Mesothelial cell of epicardium (in vitro differentiated cells): Measurements from ENCODE around the gene ACOXL. TPM values are rescaled to one million over a fixed set of nuclear protein-coding genes. Genes with fewer than 3 reads are reported as not detected.

Experiments used
- DNase-seq, 2 experiments: peaks; one replicate each; pipeline ENCODE4 v3.0.0; 2021; ENCODE audit warnings: low spot score in 2 of 2; ENCODE audit not compliant: unreplicated experiment in 2 of 2
- H3K27ac Mint-ChIP-seq: 2 replicates; pipeline ENCODE4 v1.8.0; 2021; ENCODE audit warnings: mixed read lengths
- H3K27me3 Mint-ChIP-seq: 2 replicates; pipeline ENCODE4 v1.8.0; 2021; ENCODE audit warnings: low read depth, mixed read lengths
- H3K36me3 Mint-ChIP-seq: 2 replicates; pipeline ENCODE4 v1.8.0; 2021; ENCODE audit warnings: mixed read lengths
- H3K4me1 Mint-ChIP-seq: 2 replicates; pipeline ENCODE4 v1.8.0; 2021; ENCODE audit warnings: mixed read lengths
- H3K4me3 Mint-ChIP-seq: 2 replicates; pipeline ENCODE4 v1.8.0; 2021; ENCODE audit warnings: mild to moderate bottlenecking, moderate library complexity, mixed read lengths
- H3K9me3 Mint-ChIP-seq: 2 replicates; pipeline ENCODE4 v1.8.0; 2021; ENCODE audit warnings: mixed read lengths
- total RNA-seq: library from RNA; stranded (reverse); gene quantifications from 3 replicates; pipeline ENCODE4 v1.2.1, GENCODE V29; 2021
- TF ChIP-seq, protein P1 (sequence below): fragments of 200-600 bp; sonication (generic); IDR thresholded peaks from one replicate; pipeline ENCODE4 v1.5.0; 2021; ENCODE audit warnings: antibody characterized with exemption; ENCODE audit not compliant: unreplicated experiment

The ACOXL gene
- total RNA-seq, 1 donor from 2014 or later, result 0.20 TPM

GRCh38 chr2:110955045-110955444 lies 222.7 kb downstream of the ACOXL start:
- TF ChIP-seq, protein P1, sequence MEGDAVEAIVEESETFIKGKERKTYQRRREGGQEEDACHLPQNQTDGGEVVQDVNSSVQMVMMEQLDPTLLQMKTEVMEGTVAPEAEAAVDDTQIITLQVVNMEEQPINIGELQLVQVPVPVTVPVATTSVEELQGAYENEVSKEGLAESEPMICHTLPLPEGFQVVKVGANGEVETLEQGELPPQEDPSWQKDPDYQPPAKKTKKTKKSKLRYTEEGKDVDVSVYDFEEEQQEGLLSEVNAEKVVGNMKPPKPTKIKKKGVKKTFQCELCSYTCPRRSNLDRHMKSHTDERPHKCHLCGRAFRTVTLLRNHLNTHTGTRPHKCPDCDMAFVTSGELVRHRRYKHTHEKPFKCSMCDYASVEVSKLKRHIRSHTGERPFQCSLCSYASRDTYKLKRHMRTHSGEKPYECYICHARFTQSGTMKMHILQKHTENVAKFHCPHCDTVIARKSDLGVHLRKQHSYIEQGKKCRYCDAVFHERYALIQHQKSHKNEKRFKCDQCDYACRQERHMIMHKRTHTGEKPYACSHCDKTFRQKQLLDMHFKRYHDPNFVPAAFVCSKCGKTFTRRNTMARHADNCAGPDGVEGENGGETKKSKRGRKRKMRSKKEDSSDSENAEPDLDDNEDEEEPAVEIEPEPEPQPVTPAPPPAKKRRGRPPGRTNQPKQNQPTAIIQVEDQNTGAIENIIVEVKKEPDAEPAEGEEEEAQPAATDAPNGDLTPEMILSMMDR, result no peak
- Mint-ChIP-seq H3K4me1 (peaks cover 23% of the 10 kb centered on the region), H3K27me3 (peaks cover 14% of the 10 kb centered on the region), H3K27ac (no peak overlapping the region), H3K4me3 (no peak overlapping the region), H3K36me3 (no peaks in the 10 kb centered on the region), H3K9me3 (no peaks in the 10 kb centered on the region)
- no peak for DNase-seq

GRCh38 chr2:110955556-110955955 lies 223.2 kb downstream of the ACOXL start:
- H3K27ac Mint-ChIP-seq, result no peak overlapping the region
- H3K4me1 Mint-ChIP-seq, result peaks cover 18% of the 10 kb centered on the region
- no peak for DNase-seq
- no peak overlapping the region for H3K4me3 Mint-ChIP-seq
- H3K9me3 Mint-ChIP-seq, result no peaks in the 10 kb centered on the region
- no peaks in the 10 kb centered on the region for H3K36me3 Mint-ChIP-seq
- peaks cover 9% of the 10 kb centered on the region for H3K27me3 Mint-ChIP-seq
- TF ChIP-seq, protein P1, result no peak

DNA sequence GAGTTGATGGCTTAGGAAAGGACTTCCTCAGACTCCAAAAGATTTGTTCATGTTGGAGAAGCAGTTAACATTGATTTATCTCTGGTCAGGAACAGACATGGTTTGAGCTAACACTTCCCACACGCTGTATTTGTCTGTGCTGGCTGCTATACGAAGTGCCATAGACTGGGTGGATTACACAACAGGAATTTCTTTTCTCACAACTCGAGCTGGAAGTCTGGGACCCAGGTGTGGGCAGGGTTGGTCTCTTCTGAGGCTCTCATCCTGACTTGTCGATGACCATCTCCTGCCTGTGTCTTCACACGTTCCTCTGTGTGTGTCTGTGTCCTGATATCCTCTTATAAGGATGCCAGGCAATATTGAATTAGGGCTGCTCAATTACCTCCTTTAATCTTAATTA lies 224.9 kb downstream of the ACOXL start:
- DNase-seq, result no peak
- no peak overlapping the region for H3K27ac Mint-ChIP-seq
- H3K4me1 Mint-ChIP-seq, result peaks cover 17% of the 10 kb centered on the region
- TF ChIP-seq, protein P1, result no peak
- no peaks in the 10 kb centered on the region for H3K36me3 Mint-ChIP-seq
- H3K27me3 Mint-ChIP-seq, result peaks cover 4% of the 10 kb centered on the region
- H3K9me3 Mint-ChIP-seq, result no peaks in the 10 kb centered on the region
- no peak overlapping the region for H3K4me3 Mint-ChIP-seq

DNA sequence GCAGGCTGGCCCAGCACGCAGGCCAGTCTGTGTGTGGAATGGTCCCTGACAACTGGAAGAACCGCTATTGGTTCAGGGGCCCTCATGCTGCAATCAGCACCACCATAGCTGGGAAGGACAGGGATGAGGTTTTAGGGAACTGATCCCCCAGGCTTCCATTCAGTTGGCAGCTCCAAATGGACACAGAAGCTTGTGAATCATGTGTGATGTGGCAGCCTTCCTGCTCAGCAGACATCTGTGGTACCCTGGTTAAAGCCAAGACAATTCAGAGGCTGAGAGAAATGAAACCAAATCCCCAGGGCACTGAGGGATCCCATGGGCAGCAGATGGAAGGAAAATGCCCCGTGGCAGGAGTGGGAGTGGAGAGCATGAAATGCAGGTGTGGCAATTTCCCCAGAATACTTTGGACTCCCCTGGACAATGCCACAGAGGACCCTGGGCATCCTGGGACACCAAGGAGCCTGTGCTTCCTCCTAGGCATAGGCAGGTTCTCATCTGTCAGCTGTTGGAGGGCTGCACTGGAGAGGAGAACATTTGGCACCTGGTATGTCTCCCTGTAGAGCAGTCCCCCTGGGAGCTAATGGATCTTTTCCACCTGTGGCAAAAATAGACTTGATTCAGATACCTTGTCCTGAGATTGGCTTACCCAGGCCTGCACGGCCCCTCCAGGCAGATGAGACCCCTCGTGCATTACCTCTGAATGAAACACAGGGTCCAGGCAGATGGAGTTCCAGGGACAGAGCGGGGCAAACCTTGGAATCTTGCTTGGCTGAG lies 226.2 kb downstream of the ACOXL start:
- H3K4me1 Mint-ChIP-seq, result peaks cover 25% of the 10 kb centered on the region
- peaks cover 4% of the 10 kb centered on the region for H3K27me3 Mint-ChIP-seq
- no peak overlapping the region for H3K4me3 Mint-ChIP-seq
- no peak for DNase-seq
- TF ChIP-seq, protein P1, result no peak
- H3K9me3 Mint-ChIP-seq, result no peaks in the 10 kb centered on the region
- H3K27ac Mint-ChIP-seq, result no peak overlapping the region
- no peaks in the 10 kb centered on the region for H3K36me3 Mint-ChIP-seq

- TF ChIP-seq, protein P1, result no peak
- H3K9me3 Mint-ChIP-seq, result no peaks in the 10 kb centered on the region
- no peaks in the 10 kb centered on the region for H3K36me3 Mint-ChIP-seq
- no peak for DNase-seq
- peaks cover 4% of the 10 kb centered on the region for H3K27me3 Mint-ChIP-seq
- H3K4me1 Mint-ChIP-seq, result peaks cover 28% of the 10 kb centered on the region
- no peak overlapping the region for H3K27ac Mint-ChIP-seq
- no peak overlapping the region for H3K4me3 Mint-ChIP-seq
Measured at GRCh38 chr2:110959198-110959597, 226.8 kb downstream of the ACOXL start.
